Subcutaneous adipose tissue (tissue), 4 donors: ENCODE measurements around the gene PLEKHG4B. TPM values are rescaled to one million over a fixed set of nuclear protein-coding genes. Genes with fewer than 3 reads are reported as not detected.

ENCODE experiments used
- total RNA-seq, 4 donors: library from RNA; depleted of rRNA; stranded (reverse); fragments of >200 nt; gene quantifications; one replicate each; pipeline ENCODE4 v1.1.0, GENCODE V29; 2016
- TF ChIP-seq, protein P1 (sequence below): fragments of 450-650 bp; IDR thresholded peaks from one replicate; pipeline ENCODE4 v1.5.1; 2016; ENCODE audit warnings: low read depth, mild to moderate bottlenecking, control low read depth, antibody characterized with exemption, moderate library complexity

The PLEKHG4B gene
- total RNA-seq, 4 donors from 2014 or later, result under 0.01 TPM; not detected in 3

DNA sequence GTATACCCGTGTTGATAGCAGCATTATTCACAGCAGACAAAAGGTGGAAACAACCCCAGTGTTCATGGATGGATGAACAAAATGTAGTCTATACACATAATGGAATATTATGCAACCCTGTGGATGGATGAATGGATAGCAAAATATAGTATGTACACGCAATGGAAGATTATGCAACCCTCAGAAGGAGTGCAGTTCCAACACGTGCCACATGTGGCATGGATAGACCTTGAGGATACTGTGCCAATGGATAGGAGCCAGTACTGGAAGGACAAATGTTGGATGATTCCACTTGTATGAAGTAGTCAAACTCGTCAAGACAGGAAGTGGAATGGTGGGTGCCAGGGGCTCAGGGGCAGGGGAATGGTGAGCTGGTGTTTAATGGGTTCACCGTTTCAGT is 44.9 kb downstream of the PLEKHG4B start:
- TF ChIP-seq, protein P1, sequence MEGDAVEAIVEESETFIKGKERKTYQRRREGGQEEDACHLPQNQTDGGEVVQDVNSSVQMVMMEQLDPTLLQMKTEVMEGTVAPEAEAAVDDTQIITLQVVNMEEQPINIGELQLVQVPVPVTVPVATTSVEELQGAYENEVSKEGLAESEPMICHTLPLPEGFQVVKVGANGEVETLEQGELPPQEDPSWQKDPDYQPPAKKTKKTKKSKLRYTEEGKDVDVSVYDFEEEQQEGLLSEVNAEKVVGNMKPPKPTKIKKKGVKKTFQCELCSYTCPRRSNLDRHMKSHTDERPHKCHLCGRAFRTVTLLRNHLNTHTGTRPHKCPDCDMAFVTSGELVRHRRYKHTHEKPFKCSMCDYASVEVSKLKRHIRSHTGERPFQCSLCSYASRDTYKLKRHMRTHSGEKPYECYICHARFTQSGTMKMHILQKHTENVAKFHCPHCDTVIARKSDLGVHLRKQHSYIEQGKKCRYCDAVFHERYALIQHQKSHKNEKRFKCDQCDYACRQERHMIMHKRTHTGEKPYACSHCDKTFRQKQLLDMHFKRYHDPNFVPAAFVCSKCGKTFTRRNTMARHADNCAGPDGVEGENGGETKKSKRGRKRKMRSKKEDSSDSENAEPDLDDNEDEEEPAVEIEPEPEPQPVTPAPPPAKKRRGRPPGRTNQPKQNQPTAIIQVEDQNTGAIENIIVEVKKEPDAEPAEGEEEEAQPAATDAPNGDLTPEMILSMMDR, result no peak

DNA sequence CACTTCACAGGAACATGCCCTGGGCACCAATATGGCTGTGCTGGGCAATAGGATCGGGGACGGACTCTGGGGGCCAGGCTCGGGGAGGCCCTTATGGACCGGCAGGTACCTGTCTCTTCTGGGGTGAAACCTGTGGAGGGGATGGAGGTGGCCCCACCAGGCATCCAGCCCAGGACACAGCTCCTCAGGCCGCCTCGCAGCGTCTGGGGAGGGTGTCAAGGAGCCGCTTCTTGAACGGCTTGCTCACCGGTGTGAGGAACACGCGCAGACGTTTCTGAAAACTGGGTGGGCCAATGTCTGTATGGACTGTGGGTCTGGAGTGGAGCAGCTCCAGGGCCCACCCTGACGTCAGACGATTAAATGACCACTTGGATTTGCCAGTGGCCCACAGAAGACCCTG is 45.8 kb downstream of the PLEKHG4B start:
- TF ChIP-seq, protein P1, result no peak

DNA sequence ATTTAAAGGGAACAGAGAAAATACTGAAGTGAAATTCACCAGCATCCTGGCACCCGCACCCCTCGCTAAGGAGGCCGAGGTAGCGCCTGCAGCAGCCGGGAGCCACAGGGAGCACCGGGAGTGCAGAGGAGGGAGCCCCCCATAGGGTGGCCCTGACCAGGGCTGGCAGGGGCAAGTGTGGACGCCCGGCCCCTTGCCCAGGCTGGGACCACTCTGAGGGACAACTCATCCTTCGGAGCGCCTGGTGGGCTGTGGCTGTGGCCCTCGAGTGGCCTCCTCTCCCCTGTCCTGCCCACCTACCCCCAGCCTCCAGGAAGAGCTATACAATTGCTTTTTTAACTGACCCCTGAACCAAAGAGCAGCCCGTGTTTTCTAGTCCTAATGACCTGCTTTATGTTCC is 47.0 kb downstream of the PLEKHG4B start:
- TF ChIP-seq, protein P1, result no peak

DNA sequence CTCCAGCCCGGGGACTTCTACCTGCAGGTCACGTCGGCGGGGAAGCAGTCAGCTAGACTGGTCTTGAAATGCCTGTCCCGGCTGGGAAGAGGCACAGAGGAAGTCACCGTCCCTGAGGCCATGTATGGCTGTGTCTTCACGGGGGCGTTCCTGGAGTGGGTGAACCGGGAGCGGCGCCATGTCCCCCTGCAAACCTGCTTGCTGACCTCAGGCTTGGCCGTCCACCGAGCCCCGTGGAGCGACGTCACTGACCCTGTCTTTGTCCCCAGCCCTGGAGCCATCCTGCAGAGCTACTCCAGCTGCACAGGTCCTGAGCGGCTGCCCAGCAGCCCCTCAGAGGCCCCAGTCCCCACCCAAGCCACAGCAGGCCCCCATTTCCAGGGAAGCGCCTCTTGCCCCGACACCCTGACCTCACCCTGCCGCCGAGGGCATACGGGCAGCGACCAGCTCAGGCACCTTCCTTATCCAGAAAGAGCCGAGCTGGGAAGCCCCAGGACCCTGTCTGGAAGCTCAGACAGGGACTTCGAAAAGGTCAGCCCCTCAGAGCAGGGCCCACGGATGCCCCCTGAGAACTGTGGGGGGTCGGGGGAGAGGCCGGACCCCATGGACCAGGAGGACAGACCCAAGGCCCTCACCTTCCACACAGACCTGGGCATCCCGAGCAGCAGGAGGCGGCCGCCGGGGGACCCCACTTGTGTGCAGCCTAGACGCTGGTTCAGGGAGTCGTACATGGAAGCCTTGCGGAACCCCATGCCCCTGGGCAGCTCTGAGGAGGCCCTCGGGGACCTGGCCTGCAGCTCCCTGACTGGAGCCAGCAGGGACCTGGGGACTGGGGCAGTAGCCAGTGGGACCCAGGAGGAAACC is 47.8 kb downstream of the PLEKHG4B start:
- TF ChIP-seq, protein P1, result no peak

DNA sequence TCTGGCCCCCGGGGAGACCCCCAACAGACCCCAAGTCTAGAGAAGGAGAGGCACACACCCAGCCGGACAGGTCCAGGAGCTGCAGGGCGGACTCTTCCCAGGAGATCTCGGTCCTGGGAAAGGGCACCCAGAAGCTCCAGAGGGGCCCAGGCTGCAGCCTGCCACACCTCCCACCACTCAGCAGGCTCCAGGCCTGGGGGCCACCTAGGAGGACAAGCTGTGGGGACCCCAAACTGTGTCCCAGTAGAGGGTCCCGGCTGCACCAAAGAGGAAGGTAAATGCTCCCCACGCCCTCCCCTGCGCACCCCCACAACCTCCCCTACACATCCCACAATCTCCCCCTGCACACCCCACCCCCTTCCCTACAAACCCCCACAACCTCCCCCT is 48.5 kb downstream of the PLEKHG4B start:
- TF ChIP-seq, protein P1, result no peak

DNA sequence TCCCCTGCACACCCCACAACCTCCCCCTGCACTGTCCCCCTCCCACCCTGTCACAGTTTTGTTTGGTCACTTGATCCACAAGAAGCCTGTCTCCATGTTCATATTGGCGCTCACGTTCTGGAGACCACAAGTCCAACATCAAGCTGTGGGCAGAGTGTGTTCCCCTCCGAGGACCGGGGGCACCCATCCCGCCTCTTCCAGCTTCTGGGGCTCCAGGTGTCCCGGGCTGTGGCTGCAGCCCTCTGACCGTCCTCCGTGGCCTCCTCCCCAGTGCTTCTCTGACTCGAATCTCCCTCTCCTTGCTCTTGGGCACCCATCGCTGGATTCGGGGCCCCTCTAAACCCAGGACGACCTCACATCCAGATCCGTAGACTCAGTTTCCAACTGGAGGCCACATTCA is 49.2 kb downstream of the PLEKHG4B start:
- TF ChIP-seq, protein P1, result no peak

DNA sequence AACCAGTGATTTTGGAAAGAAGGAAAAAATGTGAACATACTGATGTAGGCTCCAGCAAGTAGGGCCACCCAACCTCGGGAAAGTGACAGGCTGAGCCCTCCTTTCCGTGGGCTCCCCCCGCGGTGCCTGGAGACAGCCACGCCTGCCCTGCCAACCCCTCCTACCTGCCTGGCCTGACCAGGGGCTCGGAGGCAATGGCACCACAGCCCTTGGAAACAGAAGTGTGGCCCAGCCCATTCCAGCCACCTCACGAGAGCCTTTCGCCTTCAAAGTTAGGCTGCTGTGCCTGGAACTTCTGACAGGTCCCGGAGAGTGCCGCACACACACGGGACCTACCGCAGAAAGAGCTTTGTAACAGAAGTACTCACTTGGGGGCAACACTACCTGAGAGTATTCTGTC is 49.8 kb downstream of the PLEKHG4B start:
- TF ChIP-seq, protein P1, result no peak
